Keratinocyte (primary cell): ENCODE data around the gene SPTBN4.

Experiments
- EZH2 ChIP-seq: IDR thresholded peaks from one replicate; pipeline ENCODE4 v1.6.1; 2012; ENCODE audit warnings: inconsistent platforms, mild to moderate bottlenecking, low read length, moderate library complexity
- TF ChIP-seq, protein P1 (sequence below), 3 experiments: IDR thresholded peaks in 1 of 3; conservative IDR thresholded peaks in 1 of 3; optimal IDR thresholded peaks in 1 of 3; 2 replicates in 2 of 3; 3 replicates in 1 of 3; pipeline versions ENCODE3 to v1.5.1; 2011; ENCODE audit warnings: low read length in 3 of 3, mild to moderate bottlenecking in 3 of 3, moderate library complexity in 2 of 3, control low read depth in 1 of 3, inconsistent platforms in 1 of 3; ENCODE audit not compliant: insufficient read depth in 2 of 3; ENCODE audit errors: extremely low read depth in 1 of 3

GRCh38 chr19:40622773-40623075, 155.9 kb downstream of the SPTBN4 start:
- TF ChIP-seq, protein P1, sequence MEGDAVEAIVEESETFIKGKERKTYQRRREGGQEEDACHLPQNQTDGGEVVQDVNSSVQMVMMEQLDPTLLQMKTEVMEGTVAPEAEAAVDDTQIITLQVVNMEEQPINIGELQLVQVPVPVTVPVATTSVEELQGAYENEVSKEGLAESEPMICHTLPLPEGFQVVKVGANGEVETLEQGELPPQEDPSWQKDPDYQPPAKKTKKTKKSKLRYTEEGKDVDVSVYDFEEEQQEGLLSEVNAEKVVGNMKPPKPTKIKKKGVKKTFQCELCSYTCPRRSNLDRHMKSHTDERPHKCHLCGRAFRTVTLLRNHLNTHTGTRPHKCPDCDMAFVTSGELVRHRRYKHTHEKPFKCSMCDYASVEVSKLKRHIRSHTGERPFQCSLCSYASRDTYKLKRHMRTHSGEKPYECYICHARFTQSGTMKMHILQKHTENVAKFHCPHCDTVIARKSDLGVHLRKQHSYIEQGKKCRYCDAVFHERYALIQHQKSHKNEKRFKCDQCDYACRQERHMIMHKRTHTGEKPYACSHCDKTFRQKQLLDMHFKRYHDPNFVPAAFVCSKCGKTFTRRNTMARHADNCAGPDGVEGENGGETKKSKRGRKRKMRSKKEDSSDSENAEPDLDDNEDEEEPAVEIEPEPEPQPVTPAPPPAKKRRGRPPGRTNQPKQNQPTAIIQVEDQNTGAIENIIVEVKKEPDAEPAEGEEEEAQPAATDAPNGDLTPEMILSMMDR (optimal IDR thresholded peaks at IDR 0.05 in 1 of 3, IDR thresholded peaks at IDR 0.05 in 1 of 3, conservative IDR thresholded peaks at IDR 0.05 in 1 of 3; ENCODE audit: extremely low read depth in 1 of 3, insufficient read depth in 2 of 3, low read length in 3 of 3), result no peak
- no peak for TF ChIP-seq EZH2
